ENCODE measurements around the gene CTSA. TPM values are rescaled to one million over a fixed set of nuclear protein-coding genes. Genes with fewer than 3 reads are reported as not detected.

The CTSA gene
- total and polyA plus RNA-seq, 2 experiments from 2014 or later, result 39.9 to 63.9 TPM

GRCh38 chr20:45938727-45939438, 47.7 kb downstream of the CTSA start:
- Histone ChIP-seq H4K20me1 (replicated peaks; ENCODE audit: insufficient read depth) (no peaks in the 10 kb centered on the region; the same call in 1 of the 2 replicates), H3K27ac (ENCODE audit: low read depth) (peak overlapping the region; percentile 88), H3K79me2 (replicated peaks; ENCODE audit: insufficient read depth) (peaks cover 21% of the 10 kb centered on the region), H3K9me2 (ENCODE audit: insufficient read depth) (no peaks in the 10 kb centered on the region), H2AFZ (no peak overlapping the region), H3K36me3 (ENCODE audit: insufficient read depth) (peaks cover 21% of the 10 kb centered on the region), H3F3A (replicated peaks; ENCODE audit: low read depth) (peaks cover 23% of the 10 kb centered on the region; the same call in 1 of the 2 replicates), H3K4me1 (ENCODE audit: insufficient read depth) (peaks cover 25% of the 10 kb centered on the region; the same call in 1 of the 2 replicates), H3K4me3 (peak overlapping the region; percentile 28), H3K27me3 (ENCODE audit: insufficient read depth) (no peaks in the 10 kb centered on the region), H3K4me2 (peak overlapping the region; percentile 71)
- DNase-seq (ENCODE audit: low spot score), result peak; percentile 81
- Mint-ChIP-seq H3K9me3 (peaks cover 3% of the 10 kb centered on the region; the same call in 1 of the 3 replicates), H3K36me3 (ENCODE audit: low read depth) (peaks cover 44% of the 10 kb centered on the region), H3K27me3 (ENCODE audit: insufficient read depth, low read depth, poor library complexity) (peaks cover 6% of the 10 kb centered on the region), H3K27ac (peak overlapping the region; percentile 87), H3K4me3 (peak overlapping the region; percentile 43), H3K4me1 (peaks cover 26% of the 10 kb centered on the region)
- TF ChIP-seq EZH2phosphoT487 (IDR thresholded peaks at IDR 0.05; ENCODE audit: unreplicated experiment), result no peak
- no peak for TF ChIP-seq ZNF114 (CRISPR knock-in tag; IDR thresholded peaks at IDR 0.05)
- no peak for TF ChIP-seq REST (IDR thresholded peaks at IDR 0.05; ENCODE audit: unreplicated experiment)
- no peak for TF ChIP-seq NANOG (IDR thresholded peaks at IDR 0.05; ENCODE audit: borderline replicate concordance)
- TF ChIP-seq POLR2AphosphoS5 (IDR thresholded peaks at IDR 0.05; ENCODE audit: low read depth), result peak; percentile 47; the same call in 1 of the 2 replicates
- peak; percentile 50 for ATAC-seq

- Histone ChIP-seq H4K20me1 (replicated peaks; ENCODE audit: insufficient read depth) (no peaks in the 10 kb centered on the region; the same call in 1 of the 2 replicates), H3K9me2 (ENCODE audit: insufficient read depth) (no peaks in the 10 kb centered on the region), H3K27me3 (ENCODE audit: insufficient read depth) (no peaks in the 10 kb centered on the region), H2AFZ (no peak overlapping the region), H3K79me2 (replicated peaks; ENCODE audit: insufficient read depth) (peaks cover 21% of the 10 kb centered on the region), H3K36me3 (ENCODE audit: insufficient read depth) (peaks cover 32% of the 10 kb centered on the region), H3K4me1 (ENCODE audit: insufficient read depth) (peaks cover 25% of the 10 kb centered on the region; the same call in 1 of the 2 replicates), H3K4me3 (no peak overlapping the region), H3K27ac (ENCODE audit: low read depth) (no peak overlapping the region), H3F3A (replicated peaks; ENCODE audit: low read depth) (peaks cover 23% of the 10 kb centered on the region), H3K4me2 (no peak overlapping the region)
- H3K9me3 Mint-ChIP-seq, result no peaks in the 10 kb centered on the region
- H3K4me1 Mint-ChIP-seq, result peaks cover 26% of the 10 kb centered on the region
- peaks cover 4% of the 10 kb centered on the region for H3K27me3 Mint-ChIP-seq (ENCODE audit: insufficient read depth, low read depth, poor library complexity)
- H3K27ac Mint-ChIP-seq, result no peak overlapping the region
- ATAC-seq (no peak), DNase-seq (ENCODE audit: low spot score) (no peak)
- peaks cover 55% of the 10 kb centered on the region for H3K36me3 Mint-ChIP-seq (ENCODE audit: low read depth)
- TF ChIP-seq STAT1 (IDR thresholded peaks at IDR 0.05; ENCODE audit: unreplicated experiment) (no peak), ZNF114 (CRISPR knock-in tag; IDR thresholded peaks at IDR 0.05) (no peak), EZH2 (IDR thresholded peaks at IDR 0.05; ENCODE audit: low read depth, unreplicated experiment) (no peak), JUNB (IDR thresholded peaks at IDR 0.05; ENCODE audit: unreplicated experiment) (no peak), ZNF331 (CRISPR knock-in tag; IDR thresholded peaks at IDR 0.05; ENCODE audit: low read depth) (no peak)
- no peak overlapping the region for H3K4me3 Mint-ChIP-seq
Measured at GRCh38 chr20:45940053-45940452, 48.9 kb downstream of the CTSA start.

Measured in GM23338 (cell line).